Fibroblast of lung (primary cell): ENCODE measurements around the gene GSG1L. TPM values are rescaled to one million over a fixed set of nuclear protein-coding genes. Genes with fewer than 3 reads are reported as not detected.

ENCODE experiments used
- DNase-seq, 2 donors: peaks; one replicate each; pipeline versions ENCODE4 v3.0.0 to v3.0.0-alpha.2; 2010; ENCODE audit warnings: low read depth in 2 of 2
- H2AFZ ChIP-seq: 2 replicates; pipeline ENCODE4 v1.5.1; 2012; ENCODE audit warnings: low read length, control low read depth, inconsistent platforms
- H3K27ac ChIP-seq: 2 replicates; pipeline ENCODE4 v1.5.1; 2011; ENCODE audit warnings: low read length, control low read depth; ENCODE audit not compliant: insufficient read depth
- H3K27me3 ChIP-seq: 2 replicates; pipeline ENCODE4 v1.5.1; 2011; ENCODE audit warnings: mild to moderate bottlenecking, low read length; ENCODE audit not compliant: control insufficient read depth, insufficient read depth
- H3K36me3 ChIP-seq: 2 replicates; pipeline ENCODE4 v1.5.1; 2011; ENCODE audit warnings: low read length; ENCODE audit not compliant: control insufficient read depth, insufficient read depth
- H3K4me1 ChIP-seq: 2 replicates; pipeline ENCODE4 v1.5.1; 2011; ENCODE audit warnings: low read length; ENCODE audit not compliant: control insufficient read depth, insufficient read depth; ENCODE audit errors: extremely low read depth
- H3K4me2 ChIP-seq: 2 replicates; pipeline ENCODE4 v1.5.1; 2011; ENCODE audit warnings: low read length, control low read depth; ENCODE audit not compliant: insufficient read depth; ENCODE audit errors: extremely low read depth
- H3K4me3 ChIP-seq, 4 experiments: fragments of 200-600 bp in 1 of 4; sonication (generic) in 1 of 4; replicated peaks in 1 of 4; 2 replicates each; pipeline ENCODE4 v1.5.1; 2011 to 2016; ENCODE audit warnings: low read length in 4 of 4, low read depth in 3 of 4, mild to moderate bottlenecking in 3 of 4, control low read depth in 2 of 4, inconsistent platforms in 1 of 4, mixed read lengths in 1 of 4; ENCODE audit not compliant: insufficient read depth in 1 of 4; ENCODE audit errors: control extremely low read depth in 1 of 4
- H3K79me2 ChIP-seq: 2 replicates; pipeline ENCODE4 v1.5.1; 2012; ENCODE audit warnings: mild to moderate bottlenecking, low read length, inconsistent platforms; ENCODE audit not compliant: control insufficient read depth, insufficient read depth
- H3K9ac ChIP-seq: 2 replicates; pipeline ENCODE4 v1.5.1; 2011; ENCODE audit warnings: mild to moderate bottlenecking, low read length, control low read depth; ENCODE audit not compliant: insufficient read depth
- H3K9me3 ChIP-seq: 2 replicates; pipeline ENCODE4 v1.5.1; 2012; ENCODE audit warnings: low read depth, low read length; ENCODE audit not compliant: control insufficient read depth, insufficient read depth
- H4K20me1 ChIP-seq: 2 replicates; pipeline ENCODE4 v1.5.1; 2011; ENCODE audit warnings: low read length; ENCODE audit not compliant: control insufficient read depth, insufficient read depth; ENCODE audit errors: extremely low read depth
- CTCF ChIP-seq, 2 donors: IDR thresholded peaks in 1 of 2; conservative IDR thresholded peaks in 1 of 2; 1 replicate in 1 of 2; 2 replicates in 1 of 2; pipeline ENCODE4 v1.5.1; 2011 to 2012; ENCODE audit warnings: low read length in 2 of 2, control low read depth in 1 of 2, inconsistent platforms in 1 of 2, low read depth in 1 of 2, mild to moderate bottlenecking in 1 of 2
- EZH2 ChIP-seq: IDR thresholded peaks from 2 replicates; pipeline ENCODE4 v1.5.1; 2012; ENCODE audit warnings: low read length, control low read depth, mild to moderate bottlenecking; ENCODE audit errors: missing control alignments
- polyA plus RNA-seq, 2 donors: library from polyadenylated mRNA; depleted of rRNA in 1 of 2; stranded (reverse) in 1 of 2; unstranded in 1 of 2; fragments of >200 nt; gene quantifications; 2 replicates each; pipeline ENCODE4 v1.2.1, GENCODE V29; 2011 to 2012; ENCODE audit warnings: missing spikeins in 1 of 2
- total RNA-seq: library from RNA; depleted of rRNA; stranded (reverse); fragments of >200 nt; gene quantifications from 2 replicates; pipeline ENCODE4 v1.2.1, GENCODE V29; 2014

The GSG1L gene
- total and polyA plus RNA-seq, 2 donors (not counting 1 experiment from before 2014, with no cell fraction given), result not detected

GRCh38 chr16:28038409-28038808 is 25.1 kb downstream of the GSG1L start:
- Histone ChIP-seq H3K4me3 (no peak overlapping the region), H3K9me3 (no peaks in the 10 kb centered on the region), H2AFZ (no peak overlapping the region), H3K79me2 (no peaks in the 10 kb centered on the region), H3K4me2 (no peak overlapping the region), H3K27ac (no peak overlapping the region), H3K4me1 (no peaks in the 10 kb centered on the region), H4K20me1 (no peaks in the 10 kb centered on the region), H3K27me3 (no peaks in the 10 kb centered on the region), H3K9ac (no peak overlapping the region), H3K36me3 (no peaks in the 10 kb centered on the region)
- TF ChIP-seq EZH2, result no peak
- no peak for TF ChIP-seq CTCF (conservative IDR thresholded peaks at IDR 0.05 in 1 of 2, IDR thresholded peaks at IDR 0.05 in 1 of 2; ENCODE audit: low read depth in 1 of 2, low read length in 2 of 2)
- DNase-seq, result no peak

GRCh38 chr16:28035866-28036393 is 27.6 kb downstream of the GSG1L start:
- Histone ChIP-seq H2AFZ (no peak overlapping the region), H3K79me2 (no peaks in the 10 kb centered on the region), H3K4me2 (no peak overlapping the region), H3K9me3 (no peaks in the 10 kb centered on the region), H3K4me3 (no peak overlapping the region), H3K9ac (no peak overlapping the region), H3K36me3 (no peaks in the 10 kb centered on the region), H4K20me1 (no peaks in the 10 kb centered on the region), H3K4me1 (no peaks in the 10 kb centered on the region), H3K27ac (no peak overlapping the region), H3K27me3 (no peaks in the 10 kb centered on the region)
- no peak for DNase-seq
- TF ChIP-seq EZH2 (no peak), CTCF (conservative IDR thresholded peaks at IDR 0.05 in 1 of 2, IDR thresholded peaks at IDR 0.05 in 1 of 2; ENCODE audit: low read depth in 1 of 2, low read length in 2 of 2) (no peak)

- no peaks in the 10 kb centered on the region for H3K9me3 ChIP-seq
- H3K36me3 ChIP-seq, result no peaks in the 10 kb centered on the region
- H3K4me2 ChIP-seq, result no peak overlapping the region
- no peak overlapping the region for H3K27ac ChIP-seq
- no peak overlapping the region for H3K9ac ChIP-seq
- H4K20me1 ChIP-seq, result no peaks in the 10 kb centered on the region
- no peaks in the 10 kb centered on the region for H3K4me1 ChIP-seq
- no peak for TF ChIP-seq EZH2
- no peaks in the 10 kb centered on the region for H3K27me3 ChIP-seq
- DNase-seq, result no peak
- no peaks in the 10 kb centered on the region for H3K79me2 ChIP-seq
- H3K4me3 ChIP-seq, result no peak overlapping the region
- no peak overlapping the region for H2AFZ ChIP-seq
Measured at GRCh38 chr16:28033870-28034269, 29.6 kb downstream of the GSG1L start.
